H1 (cell line): ENCODE results near the gene MEN1. TPM values are rescaled to one million over a fixed set of nuclear protein-coding genes. Genes with fewer than 3 reads are reported as not detected.

ENCODE experiments used
- polyA plus RNA-seq, 7 experiments: library from polyadenylated mRNA; depleted of rRNA in 3 of 7; stranded (reverse) in 5 of 7; unstranded in 2 of 7; fragments of >200 nt in 5 of 7; fragments of 200-250 nt in 2 of 7; gene quantifications; 1 replicate in 5 of 7; 2 replicates in 1 of 7; 4 replicates in 1 of 7; pipeline versions ENCODE4 v1.2.1 to v1.2.3, GENCODE V29; 2011 to 2013; ENCODE audit warnings: missing spikeins in 2 of 7, mixed read lengths in 2 of 7
- total RNA-seq: library from RNA; stranded (reverse); fragmentation: NEBNext Ultra II Directional; extraction: Animal tissue kit (Norgen Biotek cat#: 25700); gene quantifications from 2 replicates; pipeline ENCODE4 v1.2.1, GENCODE V29; 2021
- TF ChIP-seq, protein P1 (sequence below): fragments of 300-600 bp; sonication (generic); IDR thresholded peaks from 2 replicates; pipeline ENCODE4 v1.7.1; 2012; ENCODE audit warnings: low read length, moderate library complexity, mild to moderate bottlenecking, inconsistent platforms; ENCODE audit not compliant: insufficient replicate concordance

MEN1 gene
- total and polyA plus RNA-seq, 2 of the 8 experiments (the other 6 are each of a cell fraction or from before 2014, with no cell fraction given) = 47.2 to 56.3 TPM

DNA sequence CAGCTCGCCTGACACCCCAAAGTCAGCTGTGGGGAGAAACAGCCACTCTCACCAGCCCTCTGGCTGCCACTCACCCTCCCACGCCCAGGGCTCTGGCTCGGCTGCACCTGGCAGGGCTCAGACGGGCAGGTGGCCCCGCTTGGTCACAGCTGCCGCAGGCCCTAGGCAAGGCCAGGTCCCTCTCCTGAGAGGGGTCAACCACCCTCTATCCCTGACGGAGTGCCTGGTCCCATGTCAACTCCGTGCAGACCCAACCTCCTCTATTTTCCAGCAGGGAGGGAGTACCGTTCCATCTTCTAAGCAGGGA lies 9.2 kb downstream of the MEN1 start (continued):
- TF ChIP-seq, protein P1, sequence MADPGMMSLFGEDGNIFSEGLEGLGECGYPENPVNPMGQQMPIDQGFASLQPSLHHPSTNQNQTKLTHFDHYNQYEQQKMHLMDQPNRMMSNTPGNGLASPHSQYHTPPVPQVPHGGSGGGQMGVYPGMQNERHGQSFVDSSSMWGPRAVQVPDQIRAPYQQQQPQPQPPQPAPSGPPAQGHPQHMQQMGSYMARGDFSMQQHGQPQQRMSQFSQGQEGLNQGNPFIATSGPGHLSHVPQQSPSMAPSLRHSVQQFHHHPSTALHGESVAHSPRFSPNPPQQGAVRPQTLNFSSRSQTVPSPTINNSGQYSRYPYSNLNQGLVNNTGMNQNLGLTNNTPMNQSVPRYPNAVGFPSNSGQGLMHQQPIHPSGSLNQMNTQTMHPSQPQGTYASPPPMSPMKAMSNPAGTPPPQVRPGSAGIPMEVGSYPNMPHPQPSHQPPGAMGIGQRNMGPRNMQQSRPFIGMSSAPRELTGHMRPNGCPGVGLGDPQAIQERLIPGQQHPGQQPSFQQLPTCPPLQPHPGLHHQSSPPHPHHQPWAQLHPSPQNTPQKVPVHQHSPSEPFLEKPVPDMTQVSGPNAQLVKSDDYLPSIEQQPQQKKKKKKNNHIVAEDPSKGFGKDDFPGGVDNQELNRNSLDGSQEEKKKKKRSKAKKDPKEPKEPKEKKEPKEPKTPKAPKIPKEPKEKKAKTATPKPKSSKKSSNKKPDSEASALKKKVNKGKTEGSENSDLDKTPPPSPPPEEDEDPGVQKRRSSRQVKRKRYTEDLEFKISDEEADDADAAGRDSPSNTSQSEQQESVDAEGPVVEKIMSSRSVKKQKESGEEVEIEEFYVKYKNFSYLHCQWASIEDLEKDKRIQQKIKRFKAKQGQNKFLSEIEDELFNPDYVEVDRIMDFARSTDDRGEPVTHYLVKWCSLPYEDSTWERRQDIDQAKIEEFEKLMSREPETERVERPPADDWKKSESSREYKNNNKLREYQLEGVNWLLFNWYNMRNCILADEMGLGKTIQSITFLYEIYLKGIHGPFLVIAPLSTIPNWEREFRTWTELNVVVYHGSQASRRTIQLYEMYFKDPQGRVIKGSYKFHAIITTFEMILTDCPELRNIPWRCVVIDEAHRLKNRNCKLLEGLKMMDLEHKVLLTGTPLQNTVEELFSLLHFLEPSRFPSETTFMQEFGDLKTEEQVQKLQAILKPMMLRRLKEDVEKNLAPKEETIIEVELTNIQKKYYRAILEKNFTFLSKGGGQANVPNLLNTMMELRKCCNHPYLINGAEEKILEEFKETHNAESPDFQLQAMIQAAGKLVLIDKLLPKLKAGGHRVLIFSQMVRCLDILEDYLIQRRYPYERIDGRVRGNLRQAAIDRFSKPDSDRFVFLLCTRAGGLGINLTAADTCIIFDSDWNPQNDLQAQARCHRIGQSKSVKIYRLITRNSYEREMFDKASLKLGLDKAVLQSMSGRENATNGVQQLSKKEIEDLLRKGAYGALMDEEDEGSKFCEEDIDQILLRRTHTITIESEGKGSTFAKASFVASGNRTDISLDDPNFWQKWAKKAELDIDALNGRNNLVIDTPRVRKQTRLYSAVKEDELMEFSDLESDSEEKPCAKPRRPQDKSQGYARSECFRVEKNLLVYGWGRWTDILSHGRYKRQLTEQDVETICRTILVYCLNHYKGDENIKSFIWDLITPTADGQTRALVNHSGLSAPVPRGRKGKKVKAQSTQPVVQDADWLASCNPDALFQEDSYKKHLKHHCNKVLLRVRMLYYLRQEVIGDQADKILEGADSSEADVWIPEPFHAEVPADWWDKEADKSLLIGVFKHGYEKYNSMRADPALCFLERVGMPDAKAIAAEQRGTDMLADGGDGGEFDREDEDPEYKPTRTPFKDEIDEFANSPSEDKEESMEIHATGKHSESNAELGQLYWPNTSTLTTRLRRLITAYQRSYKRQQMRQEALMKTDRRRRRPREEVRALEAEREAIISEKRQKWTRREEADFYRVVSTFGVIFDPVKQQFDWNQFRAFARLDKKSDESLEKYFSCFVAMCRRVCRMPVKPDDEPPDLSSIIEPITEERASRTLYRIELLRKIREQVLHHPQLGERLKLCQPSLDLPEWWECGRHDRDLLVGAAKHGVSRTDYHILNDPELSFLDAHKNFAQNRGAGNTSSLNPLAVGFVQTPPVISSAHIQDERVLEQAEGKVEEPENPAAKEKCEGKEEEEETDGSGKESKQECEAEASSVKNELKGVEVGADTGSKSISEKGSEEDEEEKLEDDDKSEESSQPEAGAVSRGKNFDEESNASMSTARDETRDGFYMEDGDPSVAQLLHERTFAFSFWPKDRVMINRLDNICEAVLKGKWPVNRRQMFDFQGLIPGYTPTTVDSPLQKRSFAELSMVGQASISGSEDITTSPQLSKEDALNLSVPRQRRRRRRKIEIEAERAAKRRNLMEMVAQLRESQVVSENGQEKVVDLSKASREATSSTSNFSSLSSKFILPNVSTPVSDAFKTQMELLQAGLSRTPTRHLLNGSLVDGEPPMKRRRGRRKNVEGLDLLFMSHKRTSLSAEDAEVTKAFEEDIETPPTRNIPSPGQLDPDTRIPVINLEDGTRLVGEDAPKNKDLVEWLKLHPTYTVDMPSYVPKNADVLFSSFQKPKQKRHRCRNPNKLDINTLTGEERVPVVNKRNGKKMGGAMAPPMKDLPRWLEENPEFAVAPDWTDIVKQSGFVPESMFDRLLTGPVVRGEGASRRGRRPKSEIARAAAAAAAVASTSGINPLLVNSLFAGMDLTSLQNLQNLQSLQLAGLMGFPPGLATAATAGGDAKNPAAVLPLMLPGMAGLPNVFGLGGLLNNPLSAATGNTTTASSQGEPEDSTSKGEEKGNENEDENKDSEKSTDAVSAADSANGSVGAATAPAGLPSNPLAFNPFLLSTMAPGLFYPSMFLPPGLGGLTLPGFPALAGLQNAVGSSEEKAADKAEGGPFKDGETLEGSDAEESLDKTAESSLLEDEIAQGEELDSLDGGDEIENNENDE = no peak
